T-helper 1 cell treated with Interleukin-12 subunit alpha and Interleukin-12 subunit beta and Interleukin-4 antibody, amounts not matched to agents 30 μg/mL and 1 μg/mL, for 36 hours (primary cell): ENCODE results near the gene TRAF2.
A peak's percentile ranks its signal among the peaks of the same experiment; 100 is the strongest.
"Not testable (repeated sequence)": the region's sequence is repeated elsewhere in the genome, so short reads cannot be mapped to it uniquely, and the experiment has no call there.

Experiments used
- H3K27ac Mint-ChIP-seq: one replicate; pipeline ENCODE4 v1.8.0; 2021; ENCODE audit warnings: mild to moderate bottlenecking, mixed read lengths
- H3K27me3 Mint-ChIP-seq: one replicate; pipeline ENCODE4 v1.8.0; 2021; ENCODE audit warnings: low read depth, mixed read lengths
- H3K36me3 Mint-ChIP-seq: one replicate; pipeline ENCODE4 v1.8.0; 2021; ENCODE audit warnings: low read depth, mixed read lengths
- H3K4me1 Mint-ChIP-seq: one replicate; pipeline ENCODE4 v1.8.0; 2021; ENCODE audit warnings: low read depth, mixed read lengths
- H3K4me3 Mint-ChIP-seq: one replicate; pipeline ENCODE4 v1.8.0; 2021; ENCODE audit warnings: mild to moderate bottlenecking, moderate library complexity, mixed read lengths
- H3K9me3 Mint-ChIP-seq: one replicate; pipeline ENCODE4 v1.8.0; 2021; ENCODE audit warnings: mixed read lengths

Gene TRAF2

GRCh38 chr9:136843801-136844740 is 42.2 kb upstream of the TRAF2 start:
- Mint-ChIP-seq H3K4me1 (peaks cover 10% of the 10 kb centered on the region), H3K4me3 (peak overlapping the region; percentile 48)
- not testable (repeated sequence) for H3K9me3 Mint-ChIP-seq

DNA sequence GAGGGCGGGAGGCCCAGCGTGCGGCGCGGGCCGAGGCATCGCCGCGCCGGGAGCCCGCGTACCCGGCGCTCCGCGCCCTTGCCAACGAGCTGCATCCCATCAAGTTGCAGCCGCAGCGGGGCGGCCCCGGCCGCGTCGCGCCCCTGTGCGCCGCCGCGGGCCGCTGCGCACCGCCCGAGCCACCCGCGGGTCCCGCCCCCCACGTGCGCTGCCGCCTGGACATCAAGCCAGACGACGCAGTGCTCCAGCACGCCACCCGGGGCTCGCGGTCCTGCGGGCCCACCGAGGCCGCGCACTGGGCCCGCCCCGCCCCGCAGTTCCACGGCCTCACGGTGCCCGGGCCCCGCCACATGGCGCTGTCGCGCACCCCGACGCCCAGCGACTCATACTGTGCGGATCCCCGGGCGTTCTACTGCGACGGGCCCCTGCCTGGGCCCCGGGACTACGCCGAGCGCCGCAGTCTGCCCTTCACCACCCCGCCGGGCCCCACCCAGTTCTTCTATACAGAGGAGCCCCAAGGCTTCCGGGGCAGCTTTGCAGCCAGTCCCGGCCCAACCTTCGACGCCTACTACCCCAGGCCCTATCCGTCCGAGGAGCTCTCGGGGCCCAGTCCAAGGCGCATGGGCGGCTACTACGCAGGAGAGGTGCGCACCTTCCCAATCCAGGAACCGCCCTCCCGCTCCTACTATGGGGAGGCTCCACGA is 41.4 kb upstream of the TRAF2 start:
- peaks cover 12% of the 10 kb centered on the region for H3K4me1 Mint-ChIP-seq
- H3K27me3 Mint-ChIP-seq: peaks cover 10% of the 10 kb centered on the region
- peaks cover 7% of the 10 kb centered on the region for H3K36me3 Mint-ChIP-seq
- peak overlapping the region; percentile 36 for H3K27ac Mint-ChIP-seq
- no peaks in the 10 kb centered on the region for H3K9me3 Mint-ChIP-seq
- peak overlapping the region; percentile 21 for H3K4me3 Mint-ChIP-seq

More at GRCh38 chr9:136843801-136844740, 42.2 kb upstream of the TRAF2 start:
- not testable (repeated sequence) for H3K36me3 Mint-ChIP-seq
- peaks cover 10% of the 10 kb centered on the region for H3K27me3 Mint-ChIP-seq
- H3K27ac Mint-ChIP-seq: peak overlapping the region; percentile 50

DNA sequence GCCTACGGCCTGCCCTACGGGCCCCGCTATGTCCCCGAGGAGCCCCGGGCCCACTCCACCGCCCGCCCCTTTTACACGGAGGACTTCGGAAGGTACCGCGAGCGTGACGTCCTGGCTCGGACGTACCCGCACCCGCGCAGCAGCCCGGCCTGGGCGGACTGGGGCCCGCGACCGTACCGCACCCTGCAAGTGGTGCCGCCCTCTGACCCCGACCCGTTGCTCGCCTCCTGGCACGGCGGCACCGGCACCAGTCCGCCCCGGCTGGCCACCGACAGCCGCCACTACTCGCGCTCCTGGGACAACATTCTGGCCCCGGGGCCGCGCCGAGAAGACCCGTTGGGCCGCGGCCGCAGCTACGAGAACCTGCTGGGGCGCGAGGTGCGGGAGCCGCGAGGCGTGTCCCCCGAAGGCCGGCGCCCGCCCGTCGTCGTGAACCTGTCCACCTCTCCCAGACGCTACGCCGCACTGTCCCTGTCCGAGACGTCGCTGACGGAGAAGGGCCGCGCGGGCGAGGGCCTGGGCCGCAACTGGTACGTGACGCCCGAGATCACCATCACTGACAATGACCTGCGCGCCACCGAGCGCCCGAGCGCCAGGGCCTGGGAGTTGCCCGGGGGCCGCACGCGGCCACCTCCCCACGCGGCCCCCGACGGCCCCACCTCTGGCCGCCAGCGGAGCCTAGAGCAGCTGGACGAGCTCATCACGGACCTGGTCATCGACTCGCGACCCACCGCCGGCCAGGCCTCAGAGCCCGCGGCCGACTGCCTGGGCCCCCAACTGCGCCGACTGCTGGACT is 40.7 kb upstream of the TRAF2 start:
- Mint-ChIP-seq H3K36me3 (peaks cover 5% of the 10 kb centered on the region), H3K9me3 (no peaks in the 10 kb centered on the region), H3K27ac (peak overlapping the region; percentile 36), H3K27me3 (peaks cover 10% of the 10 kb centered on the region), H3K4me3 (peak overlapping the region; percentile 21), H3K4me1 (peaks cover 9% of the 10 kb centered on the region)

DNA sequence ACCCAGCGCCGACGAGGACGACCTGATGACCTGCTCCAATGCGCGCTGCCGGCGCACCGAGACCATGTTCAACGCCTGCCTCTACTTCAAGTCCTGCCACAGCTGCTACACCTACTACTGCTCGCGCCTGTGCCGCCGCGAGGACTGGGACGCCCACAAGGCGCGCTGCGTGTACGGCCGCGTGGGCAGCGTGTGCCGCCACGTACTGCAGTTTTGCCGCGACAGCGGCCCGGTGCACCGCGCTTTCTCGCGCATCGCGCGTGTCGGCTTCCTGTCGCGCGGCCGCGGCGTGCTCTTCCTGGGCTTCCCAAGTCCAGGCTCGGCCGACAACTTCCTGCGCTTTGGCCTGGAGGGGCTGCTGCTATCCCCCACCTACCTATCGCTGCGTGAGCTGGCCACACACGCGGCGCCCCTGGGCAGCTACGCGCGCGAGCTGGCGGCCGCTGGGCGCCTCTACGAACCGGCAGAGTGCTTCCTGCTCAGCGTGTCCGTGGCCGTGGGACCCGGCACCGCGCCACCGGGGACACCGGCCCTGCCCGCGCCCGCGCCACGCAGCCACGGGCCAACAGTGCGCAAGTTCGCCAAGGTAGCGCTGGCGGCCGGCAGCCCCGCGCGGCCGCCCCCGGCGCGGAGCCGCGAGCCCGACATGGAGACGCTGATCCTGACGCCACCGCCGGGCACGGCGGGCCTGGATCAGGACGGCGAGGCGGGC is 39.8 kb upstream of the TRAF2 start:
- Mint-ChIP-seq H3K4me3 (peak overlapping the region; percentile 44), H3K4me1 (peaks cover 9% of the 10 kb centered on the region), H3K27me3 (peaks cover 10% of the 10 kb centered on the region), H3K27ac (peak overlapping the region; percentile 79), H3K9me3 (no peaks in the 10 kb centered on the region), H3K36me3 (peaks cover 5% of the 10 kb centered on the region)

DNA sequence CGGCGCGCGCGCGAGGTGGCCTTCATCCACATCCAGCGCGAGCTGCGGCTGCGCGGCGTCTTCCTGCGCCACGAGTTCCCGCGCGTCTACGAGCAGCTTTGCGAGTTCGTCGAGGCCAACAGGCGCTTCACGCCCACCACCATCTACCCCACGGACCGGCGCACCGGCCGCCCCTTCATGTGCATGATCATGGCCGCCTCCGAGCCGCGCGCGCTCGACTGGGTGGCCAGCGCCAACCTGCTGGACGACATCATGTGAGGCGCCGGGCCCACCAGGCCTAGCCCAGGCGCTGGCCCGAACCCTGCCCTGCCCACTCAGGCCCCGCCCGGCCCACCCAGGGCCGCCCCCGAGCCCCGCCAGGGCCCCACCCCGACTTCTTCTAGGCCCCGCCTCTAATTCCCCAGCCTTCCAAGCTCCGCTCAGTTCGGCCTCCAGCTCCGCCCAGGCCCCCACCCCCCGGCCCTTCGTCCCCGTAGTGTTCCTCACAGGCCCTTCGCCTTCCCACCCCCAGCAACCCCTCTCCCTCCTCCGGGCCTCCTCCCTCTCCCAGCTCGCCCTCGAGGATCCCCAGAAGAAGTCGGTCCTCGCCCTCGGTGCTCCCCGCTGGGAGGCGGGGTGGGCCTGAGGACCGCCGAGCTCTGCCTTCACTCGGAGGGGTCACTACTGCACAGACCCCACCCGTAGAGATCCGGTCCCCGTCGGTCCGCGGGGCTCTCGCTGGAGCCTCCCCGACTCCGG is 39.1 kb upstream of the TRAF2 start:
- peaks cover 7% of the 10 kb centered on the region for H3K4me1 Mint-ChIP-seq
- H3K27ac Mint-ChIP-seq: peak overlapping the region; percentile 90
- peaks cover 5% of the 10 kb centered on the region for H3K36me3 Mint-ChIP-seq
- H3K4me3 Mint-ChIP-seq: peak overlapping the region; percentile 94
- no peaks in the 10 kb centered on the region for H3K9me3 Mint-ChIP-seq
- peaks cover 10% of the 10 kb centered on the region for H3K27me3 Mint-ChIP-seq

DNA sequence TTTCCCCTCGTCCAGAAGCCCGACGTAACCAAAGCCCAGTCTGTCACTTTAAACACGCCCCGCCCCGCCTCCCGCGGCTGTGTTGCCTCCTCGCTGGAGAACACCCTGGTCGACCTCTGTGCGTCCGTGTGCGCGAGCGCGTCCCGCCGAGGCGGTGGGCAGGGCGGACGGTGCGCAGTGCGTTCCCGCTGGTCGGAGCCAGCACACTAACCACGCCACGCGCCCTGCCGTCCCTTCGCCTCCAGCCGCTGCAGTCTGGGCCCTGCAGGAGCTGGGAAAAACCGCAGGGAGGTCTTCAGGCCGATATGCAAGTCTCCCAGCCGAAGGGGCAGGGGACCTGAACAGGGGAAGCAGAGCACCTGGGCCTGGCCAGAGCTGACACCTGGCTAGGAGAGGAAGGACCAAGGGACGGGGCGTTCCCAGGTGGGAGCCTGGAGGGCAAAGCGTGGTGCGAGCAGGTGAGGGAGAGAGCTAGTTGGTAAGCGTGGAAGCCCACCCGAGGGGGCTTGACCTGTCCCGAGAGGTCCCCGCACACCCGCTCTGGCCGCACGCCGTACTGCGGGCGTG is 38.4 kb upstream of the TRAF2 start:
- peaks cover 5% of the 10 kb centered on the region for H3K36me3 Mint-ChIP-seq
- H3K27me3 Mint-ChIP-seq: peaks cover 10% of the 10 kb centered on the region
- H3K4me3 Mint-ChIP-seq: peak overlapping the region; percentile 94
- H3K9me3 Mint-ChIP-seq: no peaks in the 10 kb centered on the region
- H3K27ac Mint-ChIP-seq: peak overlapping the region; percentile 90
- H3K4me1 Mint-ChIP-seq: peaks cover 7% of the 10 kb centered on the region

DNA sequence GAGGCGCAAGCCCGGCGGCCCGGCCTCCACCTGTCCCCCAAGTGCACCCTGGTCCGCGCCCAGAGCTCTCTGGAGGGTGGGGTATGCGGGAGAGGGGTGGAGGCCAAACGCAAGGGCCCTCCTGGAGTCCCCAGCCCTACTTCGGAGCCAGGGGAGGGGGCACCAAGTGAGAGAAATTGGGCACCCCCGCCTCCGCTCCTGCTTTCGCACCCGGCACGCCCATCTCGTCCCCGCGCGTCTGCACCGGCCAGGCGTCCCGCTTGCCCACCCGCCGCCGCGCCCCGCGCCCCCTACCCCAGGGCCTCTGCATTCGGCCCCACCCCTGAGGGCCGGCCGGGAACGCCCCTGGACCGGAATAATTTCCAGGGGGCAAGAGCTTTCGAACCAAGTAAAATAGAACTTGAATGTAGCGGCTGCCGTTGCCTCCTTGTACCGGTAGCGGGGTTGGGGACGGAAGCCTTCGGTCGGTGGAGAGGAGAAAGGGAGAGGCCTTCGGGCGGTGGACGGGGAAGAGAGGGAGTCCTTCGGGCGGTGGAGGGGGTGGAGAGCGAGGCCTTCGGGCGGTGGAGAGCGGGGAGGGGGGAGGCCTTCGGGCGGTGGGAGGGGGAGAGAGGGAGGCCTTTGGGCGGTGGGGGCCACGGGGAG is 37.8 kb upstream of the TRAF2 start:
- peaks cover 10% of the 10 kb centered on the region for H3K27me3 Mint-ChIP-seq
- H3K4me1 Mint-ChIP-seq: peaks cover 7% of the 10 kb centered on the region
- no peaks in the 10 kb centered on the region for H3K9me3 Mint-ChIP-seq
- peaks cover 5% of the 10 kb centered on the region for H3K36me3 Mint-ChIP-seq
- peak overlapping the region; percentile 92 for H3K27ac Mint-ChIP-seq
- peak overlapping the region; percentile 94 for H3K4me3 Mint-ChIP-seq

DNA sequence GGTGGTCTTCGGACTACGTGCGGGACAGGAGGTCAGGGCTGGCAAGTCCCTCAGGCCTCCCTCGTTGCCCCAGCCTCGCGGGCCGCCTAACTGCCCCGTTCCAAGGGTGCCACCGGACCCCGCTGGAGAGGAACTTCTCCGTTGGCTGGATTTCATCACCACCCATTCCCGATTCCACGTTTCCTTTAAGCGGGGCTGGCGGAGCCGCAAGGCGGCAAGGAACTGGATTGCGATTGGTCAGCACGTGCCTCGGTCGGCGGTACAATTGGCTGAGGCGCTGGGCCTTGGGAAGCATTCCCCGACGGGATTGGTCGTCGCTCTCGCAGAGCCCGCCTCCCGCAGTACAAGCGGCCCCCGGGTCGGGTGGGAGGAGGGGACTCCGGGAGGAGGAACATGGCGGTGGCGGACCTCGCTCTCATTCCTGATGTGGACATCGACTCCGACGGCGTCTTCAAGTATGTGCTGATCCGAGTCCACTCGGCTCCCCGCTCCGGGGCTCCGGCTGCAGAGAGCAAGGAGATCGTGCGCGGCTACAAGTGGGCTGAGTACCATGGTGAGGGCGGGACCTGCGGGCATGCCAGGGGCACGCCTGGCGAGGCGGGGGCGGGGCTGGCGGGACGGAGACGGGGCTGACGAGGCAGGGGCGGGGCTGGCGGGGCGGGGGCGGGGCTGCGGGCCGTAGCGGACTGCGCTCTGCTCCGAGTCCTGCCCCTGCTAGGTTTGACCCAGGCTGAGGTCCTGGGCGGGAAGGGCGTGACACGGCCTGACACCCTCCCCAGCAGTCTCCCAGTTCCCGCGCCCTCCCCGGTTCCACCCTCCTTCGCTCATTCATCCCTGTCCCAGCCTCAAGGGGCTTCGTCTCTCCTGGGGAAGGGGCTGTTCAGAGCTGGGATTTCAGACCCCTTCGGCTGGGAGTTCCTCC is 37.0 kb upstream of the TRAF2 start, which contains the start of gene PHPT1:
PHPT1 (plus strand) TSS at position 372 of the 922 bp plus-strand sequence; CDS start at position 394, 22 bp downstream.
- Mint-ChIP-seq H3K27me3 (peaks cover 10% of the 10 kb centered on the region), H3K36me3 (peaks cover 5% of the 10 kb centered on the region), H3K4me1 (peaks cover 7% of the 10 kb centered on the region), H3K27ac (peak within 1 kb of the TSS; percentile 92), H3K9me3 (no peaks in the 10 kb centered on the region), H3K4me3 (peak within 1 kb of the TSS; percentile 94)

DNA sequence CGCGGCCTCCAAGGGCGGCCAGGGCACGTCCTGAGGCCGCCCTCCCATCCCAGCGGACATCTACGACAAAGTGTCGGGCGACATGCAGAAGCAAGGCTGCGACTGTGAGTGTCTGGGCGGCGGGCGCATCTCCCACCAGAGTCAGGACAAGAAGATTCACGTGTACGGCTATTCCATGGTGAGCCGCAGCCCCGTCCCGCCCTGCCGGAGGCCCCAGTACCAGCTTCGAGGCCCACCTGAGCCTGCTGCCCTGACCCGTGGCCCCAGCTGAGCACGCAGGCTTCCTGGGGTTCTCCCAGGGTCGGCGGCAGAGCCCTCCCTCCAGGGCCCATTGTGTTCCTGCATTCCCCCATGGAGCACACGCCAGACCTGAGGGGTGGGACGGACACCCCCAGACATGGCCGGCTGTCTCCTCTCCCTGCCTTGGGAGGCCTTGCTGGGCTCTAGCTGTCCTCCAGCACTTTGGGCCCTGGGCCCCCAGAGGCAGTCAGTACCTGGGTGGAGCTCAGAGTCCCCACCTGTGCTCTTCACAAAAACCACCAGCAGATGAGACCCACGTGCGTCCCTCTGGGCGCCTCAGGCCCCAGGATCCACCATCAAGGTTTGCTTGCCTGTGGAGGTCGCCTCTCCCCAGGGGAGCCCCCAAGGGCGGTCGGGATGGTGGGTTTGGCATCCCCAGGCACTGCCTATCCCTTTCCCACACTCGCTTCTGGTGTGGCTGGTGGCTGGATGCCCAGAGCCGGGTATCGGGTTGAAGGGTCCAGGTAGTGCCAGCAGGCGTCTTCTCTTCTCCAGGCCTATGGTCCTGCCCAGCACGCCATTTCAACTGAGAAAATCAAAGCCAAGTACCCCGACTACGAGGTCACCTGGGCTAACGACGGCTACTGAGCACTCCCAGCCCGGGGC is 36.1 kb upstream of the TRAF2 start:
- Mint-ChIP-seq H3K9me3 (no peaks in the 10 kb centered on the region), H3K4me3 (peak overlapping the region; percentile 85), H3K27me3 (peaks cover 9% of the 10 kb centered on the region), H3K27ac (peak overlapping the region; percentile 89), H3K36me3 (peaks cover 5% of the 10 kb centered on the region), H3K4me1 (peaks cover 7% of the 10 kb centered on the region)

- Mint-ChIP-seq H3K9me3 (no peaks in the 10 kb centered on the region), H3K36me3 (peaks cover 5% of the 10 kb centered on the region), H3K27ac (no peak overlapping the region), H3K27me3 (peaks cover 7% of the 10 kb centered on the region), H3K4me3 (peak overlapping the region; percentile 25), H3K4me1 (peaks cover 7% of the 10 kb centered on the region)
These were observed 35.2 kb upstream of the TRAF2 start for GRCh38 chr9:136850866-136851775.
